Astrocyte of the cerebellum (primary cell): ENCODE results near the gene APBA1.

Experiments
- DNase-seq: peaks from one replicate; pipeline ENCODE4 v3.0.0-alpha.2; 2011; ENCODE audit warnings: low read depth
- H3K4me3 ChIP-seq: 2 replicates; pipeline ENCODE4 v1.5.1; 2011; ENCODE audit warnings: mild to moderate bottlenecking, low read depth, low read length, moderate library complexity
- CTCF ChIP-seq: IDR thresholded peaks from 2 replicates; pipeline ENCODE4 v1.5.1; 2012; ENCODE audit warnings: low read length, low read depth, moderate library complexity, mild to moderate bottlenecking; ENCODE audit errors: missing control alignments
- in situ Hi-C: cut with HindIII; loops from 2 replicates; pipeline ENCODE4 v1.10.0; 2017; ENCODE audit warnings: low sequenced_read_pairs

Gene APBA1

GRCh38 chr9:69671879-69672595 is at the start of gene APBA1:
APBA1 (minus strand) TSS chr9:69672371.
- TF ChIP-seq CTCF, result no peak
- DNase-seq, result no peak
- in situ Hi-C loops, result no loop called here
- H3K4me3 ChIP-seq, result peak within 1 kb of the TSS; percentile 70

- no peak overlapping the region for H3K4me3 ChIP-seq
- DNase-seq, result no peak
- no peak for TF ChIP-seq CTCF
- in situ Hi-C loops, result no loop called here
Observed at GRCh38 chr9:69719983-69720382, 47.8 kb upstream of the APBA1 start.

- TF ChIP-seq CTCF, result no peak
- no peak overlapping the region for H3K4me3 ChIP-seq
- in situ Hi-C loops, result no loop called here
- no peak for DNase-seq
Observed at GRCh38 chr9:69719367-69719766, 47.2 kb upstream of the APBA1 start.

DNA sequence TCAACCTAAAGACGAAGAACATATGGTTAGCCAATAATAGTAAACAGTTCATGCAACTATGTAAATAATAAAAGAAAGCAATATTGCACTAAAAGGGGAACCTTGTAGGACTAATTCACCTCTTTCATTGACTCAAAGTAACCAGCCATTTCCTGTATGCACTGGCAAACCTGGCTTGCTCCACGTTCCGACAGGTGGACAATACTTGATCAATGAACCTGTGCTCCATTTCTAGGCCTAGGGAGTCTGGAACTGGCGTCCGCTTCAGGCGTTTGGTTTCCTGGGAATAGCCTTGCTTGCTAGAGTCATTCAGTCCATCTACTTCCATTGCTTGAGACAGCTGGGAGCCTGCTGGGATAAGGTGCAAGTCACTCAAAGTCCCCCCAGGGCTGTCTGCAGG is 46.0 kb upstream of the APBA1 start:
- DNase-seq, result no peak
- no peak overlapping the region for H3K4me3 ChIP-seq
- in situ Hi-C loops, result no loop called here
- TF ChIP-seq CTCF, result no peak

DNA sequence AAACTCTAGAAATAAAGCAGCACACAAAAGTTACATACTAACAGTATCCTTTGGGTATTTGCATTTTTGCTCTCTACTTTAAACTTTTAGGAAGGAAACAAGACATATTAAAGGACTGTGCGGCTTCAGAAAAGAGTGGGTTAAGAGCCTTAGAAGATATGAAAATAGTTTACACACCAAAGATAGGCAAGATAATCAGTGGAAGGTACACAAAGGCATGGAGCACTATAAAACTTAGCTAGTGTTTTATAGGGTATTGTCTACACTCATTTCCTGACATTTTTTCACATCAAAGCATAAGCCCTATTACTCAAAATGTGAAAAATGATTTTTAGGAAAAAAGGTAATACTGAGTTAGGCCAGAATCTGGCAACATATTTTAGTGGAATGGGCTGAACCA is 43.7 kb upstream of the APBA1 start:
- no peak for TF ChIP-seq CTCF
- H3K4me3 ChIP-seq, result no peak overlapping the region
- DNase-seq, result no peak
- in situ Hi-C loops, result no loop called here

- no peak overlapping the region for H3K4me3 ChIP-seq
- no peak for DNase-seq
- TF ChIP-seq CTCF, result no peak
- in situ Hi-C loops, result no loop called here
Observed at GRCh38 chr9:69715096-69715495, 42.9 kb upstream of the APBA1 start.
